Fibroblast of the aortic adventitia (primary cell): ENCODE results near the gene NELL1. TPM values are rescaled to one million over a fixed set of nuclear protein-coding genes. Genes with fewer than 3 reads are reported as not detected.

ENCODE experiments used
- DNase-seq: peaks from one replicate; pipeline ENCODE4 v3.0.0-alpha.2; 2010; ENCODE audit warnings: low read depth
- H3K4me3 ChIP-seq: 2 replicates; pipeline ENCODE4 v1.5.1; 2011; ENCODE audit warnings: low read depth, mild to moderate bottlenecking, control low read depth, low read length, moderate library complexity
- CTCF ChIP-seq: IDR thresholded peaks from 2 replicates; pipeline ENCODE4 v1.5.1; 2011; ENCODE audit warnings: mild to moderate bottlenecking, low read length, control low read depth, inconsistent platforms; ENCODE audit not compliant: insufficient read depth
- total RNA-seq: library from RNA; depleted of rRNA; stranded (reverse); fragments of >200 nt; gene quantifications from 2 replicates; pipeline ENCODE4 v1.2.3, GENCODE V29; 2012; ENCODE audit warnings: low replicate concordance

NELL1 gene
- total RNA-seq, 1 donor = not detected

DNA sequence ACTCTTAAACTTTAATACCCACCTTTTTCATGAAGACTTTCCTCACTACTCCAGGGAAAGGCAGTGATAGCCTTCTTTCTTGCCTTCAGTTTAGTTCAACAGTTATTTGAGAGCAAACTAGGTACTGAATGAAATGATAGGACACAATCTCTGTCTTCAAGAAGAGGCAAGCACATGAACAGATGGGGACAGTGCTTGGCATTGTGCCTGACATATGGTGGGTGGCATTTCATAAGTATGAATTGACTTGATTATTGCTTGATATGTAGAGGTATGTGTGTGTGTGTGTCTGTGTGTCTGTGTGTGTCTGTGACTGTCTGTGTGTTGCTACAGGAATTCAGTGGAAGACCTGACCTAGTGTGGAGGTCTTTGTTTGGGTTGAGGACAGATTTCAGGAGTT lies 504.1 kb downstream of the NELL1 start:
- H3K4me3 ChIP-seq = no peak overlapping the region
- DNase-seq = no peak
- TF ChIP-seq CTCF = no peak

GRCh38 chr11:21174781-21175180 lies 505.4 kb downstream of the NELL1 start:
- DNase-seq = no peak
- no peak overlapping the region for H3K4me3 ChIP-seq
- TF ChIP-seq CTCF = no peak

GRCh38 chr11:21177379-21177778 lies 508.0 kb downstream of the NELL1 start:
- H3K4me3 ChIP-seq = no peak overlapping the region
- no peak for DNase-seq
- no peak for TF ChIP-seq CTCF

DNA sequence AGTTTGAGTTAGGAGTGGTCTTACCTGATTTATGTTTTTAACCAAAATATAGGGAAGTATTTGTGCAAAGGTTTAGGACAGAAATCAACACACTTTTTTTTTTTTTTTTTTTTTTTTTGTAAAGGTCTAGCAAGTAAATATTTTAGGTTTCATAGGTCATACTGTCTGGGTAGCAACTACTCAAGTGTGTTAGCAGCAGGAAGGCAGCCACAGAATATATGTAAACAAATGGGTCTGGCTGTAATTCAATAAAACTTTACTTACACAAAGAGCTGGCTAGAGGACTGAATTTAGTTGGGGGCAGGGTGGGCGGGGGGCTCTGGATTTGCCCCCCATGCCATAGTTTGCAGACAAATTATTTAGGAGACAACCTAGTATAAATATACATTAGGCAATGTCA lies 510.4 kb downstream of the NELL1 start:
- no peak for DNase-seq
- no peak overlapping the region for H3K4me3 ChIP-seq
- no peak for TF ChIP-seq CTCF

DNA sequence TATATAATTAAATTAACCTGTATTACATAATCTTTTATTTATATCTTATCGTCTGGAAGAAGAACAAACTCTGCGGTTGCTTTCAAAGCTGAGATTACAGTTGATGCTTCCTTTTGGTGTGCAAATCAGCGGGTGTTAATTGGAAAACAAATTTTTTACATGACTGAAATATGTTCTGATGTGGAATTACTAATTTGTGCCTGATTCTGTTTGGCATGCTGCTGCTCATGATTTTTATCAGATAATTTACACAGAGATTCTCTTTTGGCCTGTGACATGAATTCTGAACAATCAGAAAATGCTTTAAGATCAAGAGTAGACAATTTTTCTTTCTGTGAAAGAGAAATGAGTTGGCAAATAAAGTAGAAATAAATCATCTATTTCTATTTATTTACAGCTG lies 510.8 kb downstream of the NELL1 start:
- TF ChIP-seq CTCF = no peak
- H3K4me3 ChIP-seq = no peak overlapping the region
- no peak for DNase-seq

DNA sequence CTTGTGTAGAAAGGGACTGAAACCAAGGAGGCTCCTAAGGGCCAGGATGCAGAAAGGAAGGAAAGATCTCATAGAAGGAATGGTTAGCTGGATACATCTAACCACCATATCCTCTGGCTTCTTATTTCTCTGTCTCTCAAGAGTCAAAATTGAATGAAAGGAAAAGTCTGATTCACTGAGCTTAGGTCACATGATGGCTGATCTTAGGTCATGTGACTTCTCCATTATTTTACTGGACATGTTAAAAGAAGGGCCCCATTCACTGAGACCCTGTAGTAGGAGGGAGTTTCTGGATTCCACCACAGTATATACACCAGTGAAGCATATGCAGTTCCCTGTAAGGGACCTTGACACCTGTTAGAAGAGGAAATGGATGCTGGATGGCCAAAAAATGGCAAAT lies 516.6 kb downstream of the NELL1 start:
- no peak for DNase-seq
- no peak for TF ChIP-seq CTCF
- no peak overlapping the region for H3K4me3 ChIP-seq

DNA sequence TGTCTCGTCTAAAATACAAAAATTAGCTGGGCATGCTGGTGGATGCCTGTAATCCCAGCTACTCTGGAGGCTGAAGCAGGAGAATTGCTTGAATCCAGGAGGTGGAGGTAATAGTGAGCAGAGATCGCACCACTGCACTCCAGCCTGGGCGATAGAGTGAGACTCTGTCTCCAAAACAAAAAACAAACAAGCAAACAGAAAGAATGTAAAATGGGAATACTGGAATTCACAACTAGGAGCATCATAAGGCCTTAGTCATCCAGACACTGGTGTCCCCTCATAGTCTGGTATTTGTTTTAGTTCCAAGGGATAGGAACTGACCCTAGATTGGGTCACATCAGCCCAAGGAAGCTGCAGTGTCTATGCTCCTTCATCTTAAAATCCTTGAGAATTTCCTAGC lies 520.8 kb downstream of the NELL1 start:
- TF ChIP-seq CTCF = no peak
- DNase-seq = no peak
- no peak overlapping the region for H3K4me3 ChIP-seq
